Endothelial cell (in vitro differentiated cells): ENCODE measurements around the gene RAB34. TPM values are rescaled to one million over a fixed set of nuclear protein-coding genes. Genes with fewer than 3 reads are reported as not detected.

Experiments used
- DNase-seq: peaks from one replicate; pipeline ENCODE4 v3.0.0; 2021; ENCODE audit warnings: low spot score
- H3K27ac Mint-ChIP-seq: one replicate; pipeline ENCODE4 v1.8.0; 2021; ENCODE audit warnings: mixed read lengths, inconsistent platforms; ENCODE audit not compliant: unreplicated experiment
- H3K27me3 Mint-ChIP-seq: one replicate; pipeline ENCODE4 v1.8.0; 2021; ENCODE audit warnings: mild to moderate bottlenecking, moderate library complexity, mixed read lengths, inconsistent platforms; ENCODE audit not compliant: unreplicated experiment
- H3K36me3 Mint-ChIP-seq: one replicate; pipeline ENCODE4 v1.8.0; 2021; ENCODE audit warnings: mild to moderate bottlenecking, low read depth, mixed read lengths, inconsistent platforms; ENCODE audit not compliant: unreplicated experiment
- H3K4me1 Mint-ChIP-seq: one replicate; pipeline ENCODE4 v1.8.0; 2021; ENCODE audit warnings: mild to moderate bottlenecking, mixed read lengths, inconsistent platforms; ENCODE audit not compliant: unreplicated experiment
- H3K4me3 Mint-ChIP-seq: one replicate; pipeline ENCODE4 v1.8.0; 2021; ENCODE audit warnings: mild to moderate bottlenecking, mixed read lengths, inconsistent platforms; ENCODE audit not compliant: unreplicated experiment
- H3K9me3 Mint-ChIP-seq: one replicate; pipeline ENCODE4 v1.8.0; 2021; ENCODE audit warnings: mixed read lengths, inconsistent platforms; ENCODE audit not compliant: unreplicated experiment
- total RNA-seq: library from RNA; stranded (reverse); fragmentation: NEBNext Ultra II Directional; extraction: Animal tissue kit (Norgen Biotek cat#: 25700); gene quantifications from one replicate; pipeline ENCODE4 v1.2.1, GENCODE V29; 2021; ENCODE audit not compliant: unreplicated experiment
- TF ChIP-seq, protein P1 (sequence below): fragments of 200-600 bp; sonication (generic); IDR thresholded peaks from one replicate; pipeline ENCODE4 v1.5.0; 2021; ENCODE audit warnings: antibody characterized with exemption; ENCODE audit not compliant: unreplicated experiment

Gene RAB34
- total RNA-seq, 1 donor from 2014 or later = 72.0 TPM

DNA sequence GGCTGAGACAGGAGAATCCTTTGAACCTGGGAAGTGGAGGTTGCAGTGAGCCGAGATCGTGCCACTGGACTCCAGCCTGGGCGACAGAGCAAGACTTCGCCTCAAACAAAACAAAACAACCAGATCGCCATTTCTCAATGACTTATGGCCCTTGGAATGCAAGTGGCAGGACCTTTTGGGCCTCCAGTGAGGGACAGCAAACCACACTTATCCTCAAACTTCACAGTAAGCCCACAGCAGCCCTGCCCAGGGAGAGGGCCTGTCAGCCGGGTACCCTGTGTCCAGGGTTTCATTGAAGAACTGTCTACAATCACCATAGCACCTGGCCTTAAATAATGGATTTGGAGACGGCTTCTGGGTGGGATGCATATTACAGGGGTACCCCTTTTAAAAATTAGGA is 37.8 kb upstream of the RAB34 start:
- H3K36me3 Mint-ChIP-seq = peaks cover 38% of the 10 kb centered on the region

DNA sequence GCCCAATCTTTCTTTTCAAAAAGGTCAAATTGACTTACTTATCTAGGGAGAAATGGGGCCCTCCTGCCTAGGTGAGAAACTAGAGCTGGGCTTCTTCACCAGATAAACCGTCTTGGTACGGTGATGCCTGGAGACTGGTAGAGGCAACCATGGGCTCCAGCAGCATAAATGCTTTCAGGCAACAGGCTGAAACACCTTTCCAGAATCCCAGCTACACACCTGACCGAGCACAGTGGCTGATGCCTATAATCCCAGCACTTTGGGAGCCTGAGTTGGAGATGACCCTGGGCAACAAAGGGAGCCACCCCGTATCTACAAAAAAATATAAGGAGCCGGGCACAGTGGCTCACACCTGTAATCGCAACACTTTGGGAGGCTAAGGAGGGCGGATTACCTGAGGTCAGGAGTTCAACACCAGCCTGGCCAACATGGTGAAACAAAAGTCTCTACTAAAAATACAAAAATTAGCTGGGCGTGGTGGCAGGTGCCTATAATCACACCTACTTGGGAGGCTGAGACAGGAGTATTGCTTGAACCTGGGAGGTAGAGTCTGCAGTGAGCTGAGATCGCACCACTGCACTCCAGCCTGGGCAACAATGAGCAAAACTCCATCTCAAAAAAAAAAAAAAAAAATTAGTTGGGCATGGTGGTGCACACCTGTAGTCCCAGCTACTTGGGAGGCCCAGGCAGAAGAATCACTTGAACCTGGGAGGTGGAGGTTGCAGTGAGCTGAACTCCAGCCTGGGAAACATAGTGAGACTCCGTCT is 34.1 kb upstream of the RAB34 start:
- Mint-ChIP-seq H3K36me3 (peaks cover 21% of the 10 kb centered on the region), H3K4me1 (peaks cover 33% of the 10 kb centered on the region), H3K4me3 (no peak overlapping the region), H3K27me3 (peaks cover 11% of the 10 kb centered on the region), H3K27ac (no peak overlapping the region), H3K9me3 (peaks cover 4% of the 10 kb centered on the region)
- DNase-seq = no peak
- TF ChIP-seq, protein P1, sequence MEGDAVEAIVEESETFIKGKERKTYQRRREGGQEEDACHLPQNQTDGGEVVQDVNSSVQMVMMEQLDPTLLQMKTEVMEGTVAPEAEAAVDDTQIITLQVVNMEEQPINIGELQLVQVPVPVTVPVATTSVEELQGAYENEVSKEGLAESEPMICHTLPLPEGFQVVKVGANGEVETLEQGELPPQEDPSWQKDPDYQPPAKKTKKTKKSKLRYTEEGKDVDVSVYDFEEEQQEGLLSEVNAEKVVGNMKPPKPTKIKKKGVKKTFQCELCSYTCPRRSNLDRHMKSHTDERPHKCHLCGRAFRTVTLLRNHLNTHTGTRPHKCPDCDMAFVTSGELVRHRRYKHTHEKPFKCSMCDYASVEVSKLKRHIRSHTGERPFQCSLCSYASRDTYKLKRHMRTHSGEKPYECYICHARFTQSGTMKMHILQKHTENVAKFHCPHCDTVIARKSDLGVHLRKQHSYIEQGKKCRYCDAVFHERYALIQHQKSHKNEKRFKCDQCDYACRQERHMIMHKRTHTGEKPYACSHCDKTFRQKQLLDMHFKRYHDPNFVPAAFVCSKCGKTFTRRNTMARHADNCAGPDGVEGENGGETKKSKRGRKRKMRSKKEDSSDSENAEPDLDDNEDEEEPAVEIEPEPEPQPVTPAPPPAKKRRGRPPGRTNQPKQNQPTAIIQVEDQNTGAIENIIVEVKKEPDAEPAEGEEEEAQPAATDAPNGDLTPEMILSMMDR = no peak

More for the DNA sequence above, 37.8 kb upstream of the RAB34 start:
- Mint-ChIP-seq H3K4me3 (no peak overlapping the region), H3K4me1 (peaks cover 39% of the 10 kb centered on the region), H3K27me3 (peaks cover 22% of the 10 kb centered on the region), H3K9me3 (peaks cover 4% of the 10 kb centered on the region), H3K27ac (no peak overlapping the region)
- TF ChIP-seq, protein P1 = no peak
- DNase-seq = no peak

GRCh38 chr17:28750178-28751047 is 32.7 kb upstream of the RAB34 start:
- Mint-ChIP-seq H3K4me1 (peaks cover 37% of the 10 kb centered on the region), H3K9me3 (no peaks in the 10 kb centered on the region), H3K27me3 (peaks cover 9% of the 10 kb centered on the region), H3K36me3 (peaks cover 12% of the 10 kb centered on the region), H3K27ac (peak overlapping the region; percentile 36), H3K4me3 (peak overlapping the region; percentile 73)
- TF ChIP-seq, protein P1 = peak; percentile 96
- DNase-seq = peak; percentile 96

DNA sequence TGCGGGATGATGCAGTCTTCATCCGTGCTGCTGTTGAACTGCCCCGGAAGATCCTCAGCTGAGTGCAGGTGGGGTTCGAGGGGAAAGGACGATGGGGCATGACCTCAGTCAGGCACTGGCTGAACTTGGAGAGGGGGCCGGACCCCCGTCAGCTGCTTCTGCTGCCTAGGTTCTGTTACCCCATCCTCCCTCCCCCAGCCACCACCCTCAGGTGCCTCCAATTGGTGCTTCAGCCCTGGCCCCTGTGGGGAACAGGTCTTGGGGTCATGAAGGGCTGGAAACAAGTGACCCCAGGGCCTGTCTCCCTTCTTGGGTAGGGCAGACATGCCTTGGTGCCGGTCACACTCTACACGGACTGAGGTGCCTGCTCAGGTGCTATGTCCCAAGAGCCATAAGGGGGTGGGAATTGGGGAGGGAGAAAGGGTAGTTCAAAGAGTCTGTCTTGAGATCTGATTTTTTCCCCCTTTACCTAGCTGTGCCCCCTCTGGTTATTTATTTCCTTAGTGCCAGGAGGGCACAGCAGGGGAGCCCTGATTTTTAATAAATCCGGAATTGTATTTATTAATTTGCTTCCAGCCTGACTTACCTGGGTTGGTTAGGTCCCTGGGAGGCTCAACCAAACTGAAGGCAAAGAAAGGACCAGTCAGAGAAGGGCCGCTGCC is 32.0 kb upstream of the RAB34 start:
- H3K4me3 Mint-ChIP-seq = peak overlapping the region; percentile 37
- H3K4me1 Mint-ChIP-seq = peaks cover 37% of the 10 kb centered on the region
- TF ChIP-seq, protein P1 = no peak
- H3K27me3 Mint-ChIP-seq = peaks cover 9% of the 10 kb centered on the region
- no peaks in the 10 kb centered on the region for H3K9me3 Mint-ChIP-seq
- H3K36me3 Mint-ChIP-seq = peaks cover 12% of the 10 kb centered on the region
- no peak for DNase-seq
- no peak overlapping the region for H3K27ac Mint-ChIP-seq
